Hematopoietic multipotent progenitor cell treated with erythropoietin and hydrocortisone succinate and interleukin-3 and kit ligand, for 6 days (in vitro differentiated cells): ENCODE measurements around the gene PLEKHH1.

Experiments
- DNase-seq: peaks from one replicate; pipeline ENCODE4 v3.0.0-alpha.2; 2015

PLEKHH1 gene

DNA sequence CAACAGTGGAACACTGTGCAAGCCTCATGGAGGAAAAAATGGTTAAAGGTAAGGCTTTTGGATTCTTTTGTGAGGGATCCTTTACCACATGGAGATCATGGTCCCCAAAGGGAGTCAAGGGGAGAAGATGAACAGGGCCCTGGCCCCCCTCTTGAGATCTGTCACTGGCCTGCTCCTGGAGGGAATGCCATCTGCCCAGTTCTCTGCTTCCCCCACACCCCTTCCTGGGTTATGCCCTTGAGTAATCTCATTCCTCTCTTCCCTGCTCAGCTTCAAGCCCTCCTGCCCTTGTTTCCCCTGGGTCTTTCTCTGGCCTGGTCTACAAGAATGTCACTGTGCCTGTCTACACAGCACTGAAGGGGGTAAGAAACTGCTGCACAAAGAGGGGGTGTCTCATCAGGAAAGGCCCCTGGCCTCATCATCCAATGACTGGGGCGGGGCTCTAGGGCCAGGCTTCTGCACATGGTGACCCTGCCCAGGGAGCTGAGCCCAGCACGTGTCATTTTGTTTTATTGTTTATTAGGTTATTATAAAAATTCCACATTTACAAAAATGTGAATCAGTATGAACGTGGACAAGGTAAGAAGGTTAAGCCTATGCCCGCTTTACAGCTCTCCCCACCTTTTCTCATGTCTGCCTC is 36.7 kb downstream of the PLEKHH1 start:
- DNase-seq, result no peak

DNA sequence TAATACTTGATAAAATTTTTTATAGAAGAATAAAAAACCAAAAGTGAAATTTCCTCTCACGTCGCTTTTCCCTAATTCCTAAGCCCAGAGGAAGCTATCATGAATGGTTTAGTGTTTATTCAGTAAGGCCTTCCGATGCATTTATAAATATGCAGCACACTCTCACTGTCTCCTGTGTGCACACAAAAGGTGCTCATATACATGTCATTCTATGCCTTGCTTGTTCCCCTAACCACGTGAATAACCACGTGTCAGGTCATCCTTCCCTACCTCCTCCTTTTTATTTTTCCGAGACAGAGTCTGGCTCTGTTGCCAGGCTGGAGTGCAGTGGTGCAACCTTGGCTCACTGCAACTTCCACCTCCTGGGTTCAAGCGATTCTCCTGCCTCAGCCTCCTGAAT is 37.4 kb downstream of the PLEKHH1 start:
- DNase-seq, result no peak

- DNase-seq, result peak; percentile 84
These were observed 38.3 kb downstream of the PLEKHH1 start for GRCh38 chr14:67571275-67571990.

DNA sequence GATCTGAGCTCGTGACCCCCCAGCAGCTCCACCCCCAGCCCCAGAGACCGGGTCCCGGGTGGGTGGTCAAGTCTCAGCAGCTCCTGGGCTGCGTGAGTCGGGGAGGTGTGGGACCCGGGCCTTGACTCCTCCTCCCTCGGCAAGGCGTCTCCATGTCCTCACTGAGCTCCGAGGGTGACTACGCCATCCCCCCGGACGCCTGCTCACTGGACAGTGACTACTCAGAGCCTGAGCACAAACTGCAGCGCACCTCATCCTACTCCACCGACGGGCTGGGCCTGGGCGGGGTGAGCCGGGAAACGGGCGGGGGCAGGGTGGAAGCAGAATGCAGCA is 38.9 kb downstream of the PLEKHH1 start:
- no peak for DNase-seq

- no peak for DNase-seq
These were observed 39.5 kb downstream of the PLEKHH1 start for GRCh38 chr14:67572608-67573007.

GRCh38 chr14:67573228-67574010 is 40.3 kb downstream of the PLEKHH1 start:
- no peak for DNase-seq

- no peak for DNase-seq
These were observed 41.1 kb downstream of the PLEKHH1 start for GRCh38 chr14:67574156-67574555.

DNA sequence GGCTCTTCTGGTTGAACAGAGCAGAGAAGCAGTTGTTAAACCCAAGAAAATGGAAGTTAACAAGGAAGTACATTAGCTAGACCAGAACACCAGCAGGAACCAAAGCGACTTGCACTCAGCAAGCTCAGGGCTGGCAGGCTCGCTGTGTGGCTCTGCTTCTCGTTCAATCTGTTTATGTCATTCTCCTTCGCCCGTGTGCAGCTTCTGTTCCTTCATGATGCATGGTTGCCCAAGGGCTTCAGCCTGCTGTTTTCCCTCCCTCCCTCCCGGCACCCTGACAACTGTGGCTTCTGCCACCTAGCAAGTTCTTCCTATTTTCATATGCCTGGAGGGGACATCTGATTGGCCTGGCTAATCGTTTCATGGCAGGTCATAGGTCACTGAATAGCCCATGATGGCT is 41.7 kb downstream of the PLEKHH1 start:
- DNase-seq, result no peak

DNA sequence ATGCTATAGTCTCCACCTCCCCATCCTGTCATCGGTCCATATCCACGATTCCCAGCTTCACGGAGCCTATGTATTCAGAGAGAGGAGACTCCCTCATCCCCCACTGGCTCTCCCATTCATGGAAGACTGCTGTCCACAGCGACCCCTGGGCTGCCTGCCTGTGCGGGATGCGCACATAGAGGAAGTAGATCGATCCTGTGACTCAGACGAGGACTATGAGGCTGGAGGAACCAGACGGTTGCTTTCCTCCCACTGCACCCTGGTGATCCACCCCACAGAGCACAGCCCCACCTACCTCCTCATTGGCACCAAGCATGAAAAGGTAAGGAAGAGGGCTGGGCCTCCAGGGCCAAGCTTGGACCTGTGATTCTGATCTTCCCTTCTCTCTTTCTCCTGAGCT is 42.6 kb downstream of the PLEKHH1 start:
- no peak for DNase-seq

DNA sequence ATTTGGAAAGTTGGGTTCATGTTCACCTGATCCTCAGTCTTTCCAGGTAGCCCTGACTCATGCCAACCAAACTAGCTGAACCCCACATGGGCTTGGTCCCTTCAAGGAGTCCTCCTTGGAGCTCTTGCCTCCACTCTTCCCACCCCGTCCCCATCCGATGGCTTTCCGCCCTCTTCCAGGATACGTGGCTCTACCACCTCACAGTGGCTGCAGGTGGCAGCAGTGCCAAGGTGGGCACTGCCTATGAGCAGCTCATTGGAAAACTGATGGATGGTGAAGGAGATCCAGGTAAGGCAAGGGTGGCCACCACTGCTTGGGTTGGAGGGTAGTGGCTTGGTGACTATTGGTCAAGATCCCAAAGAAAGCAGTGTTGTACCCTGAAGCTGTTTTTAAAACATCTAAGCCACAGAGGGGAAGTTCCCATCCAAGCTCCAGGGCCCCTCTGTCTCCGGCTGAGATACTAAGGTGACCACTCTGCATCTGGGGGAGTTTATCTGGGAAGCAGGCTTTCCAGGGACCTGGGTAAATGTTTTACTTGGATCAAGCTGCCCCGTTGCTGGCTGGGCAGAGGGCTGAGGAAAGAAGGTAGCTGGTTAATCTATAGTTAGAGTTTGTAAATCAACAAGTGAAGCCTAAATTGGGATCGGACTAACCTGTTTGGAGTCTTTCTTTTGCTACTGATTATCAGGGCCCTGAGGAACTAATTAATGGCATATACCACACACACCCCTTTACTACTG is 43.3 kb downstream of the PLEKHH1 start:
- no peak for DNase-seq

- DNase-seq, result no peak
These were observed 44.2 kb downstream of the PLEKHH1 start for GRCh38 chr14:67577181-67577808.

DNA sequence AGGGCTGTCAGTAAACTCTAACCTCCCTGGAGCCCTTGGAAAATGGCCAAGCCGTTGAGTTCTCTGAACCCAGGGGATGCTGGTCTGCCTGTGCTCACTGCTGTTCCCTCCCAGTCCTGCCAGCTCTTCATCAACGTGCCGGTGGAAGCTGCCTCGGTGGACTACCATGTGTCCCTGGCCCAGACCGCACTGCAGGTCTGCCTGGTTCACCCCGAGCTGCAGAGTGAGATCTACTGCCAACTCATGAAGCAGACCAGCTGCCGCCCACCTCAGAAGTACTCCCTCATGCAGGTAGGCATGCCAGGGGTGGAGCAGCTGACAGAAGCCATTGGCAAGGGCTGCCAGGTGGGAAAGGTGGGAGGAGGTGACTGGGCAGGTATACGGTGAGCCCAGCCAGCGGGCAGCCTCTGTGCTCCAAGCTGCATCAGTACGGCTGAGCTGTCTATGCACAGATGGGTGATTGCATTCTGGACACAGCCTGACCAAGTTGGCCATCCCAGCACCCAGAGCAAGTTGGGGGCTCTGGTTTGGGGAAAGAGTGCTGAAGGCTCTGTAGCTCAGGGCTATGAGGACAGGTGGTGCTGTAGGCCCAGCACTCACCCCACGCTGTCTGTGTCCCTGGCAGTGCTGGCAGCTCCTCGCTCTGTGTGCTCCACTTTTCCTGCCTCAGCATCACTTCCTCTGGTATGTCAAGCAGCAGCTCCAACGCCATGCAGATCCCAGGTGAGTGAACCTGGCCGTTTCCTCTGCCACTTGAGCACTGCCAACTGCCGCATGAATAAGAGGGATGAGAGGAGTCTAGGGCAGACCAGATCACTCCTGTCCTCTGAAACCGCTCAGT is 45.0 kb downstream of the PLEKHH1 start:
- no peak for DNase-seq

DNA sequence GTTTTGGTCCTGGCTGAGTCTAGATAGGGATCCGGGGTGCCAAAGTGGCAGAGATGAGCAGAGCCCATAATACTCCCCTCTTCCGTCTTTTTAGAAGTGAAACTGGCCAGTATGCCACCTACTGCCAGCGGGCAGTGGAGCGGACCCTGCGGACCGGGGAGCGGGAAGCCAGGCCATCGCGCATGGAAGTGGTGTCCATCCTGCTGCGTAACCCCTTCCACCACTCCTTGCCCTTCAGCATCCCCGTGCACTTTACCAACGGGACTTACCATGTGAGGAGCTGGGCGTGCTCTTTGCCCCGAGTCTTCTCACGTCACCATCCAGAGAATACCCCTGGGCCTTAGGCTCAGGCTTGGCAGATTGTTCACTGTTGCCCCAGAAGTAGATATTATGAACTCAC is 46.0 kb downstream of the PLEKHH1 start:
- no peak for DNase-seq

DNA sequence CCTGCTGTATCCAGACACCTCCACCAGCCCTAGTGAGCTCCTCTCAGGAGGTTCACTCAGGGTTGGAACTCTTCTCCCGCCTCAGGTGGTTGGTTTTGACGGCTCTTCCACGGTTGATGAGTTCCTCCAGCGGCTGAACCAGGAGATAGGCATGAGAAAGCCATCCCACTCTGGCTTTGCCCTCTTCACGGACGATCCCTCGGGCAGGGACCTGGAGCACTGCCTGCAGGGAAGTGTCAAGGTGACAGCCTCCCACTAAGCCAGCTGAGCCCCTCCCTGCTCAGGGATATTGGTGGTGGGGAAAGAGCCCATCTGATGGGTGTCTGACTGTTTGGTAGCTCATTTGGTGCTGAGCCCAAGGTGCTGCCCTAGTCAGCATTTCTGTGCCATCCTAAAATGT is 46.5 kb downstream of the PLEKHH1 start:
- no peak for DNase-seq

DNA sequence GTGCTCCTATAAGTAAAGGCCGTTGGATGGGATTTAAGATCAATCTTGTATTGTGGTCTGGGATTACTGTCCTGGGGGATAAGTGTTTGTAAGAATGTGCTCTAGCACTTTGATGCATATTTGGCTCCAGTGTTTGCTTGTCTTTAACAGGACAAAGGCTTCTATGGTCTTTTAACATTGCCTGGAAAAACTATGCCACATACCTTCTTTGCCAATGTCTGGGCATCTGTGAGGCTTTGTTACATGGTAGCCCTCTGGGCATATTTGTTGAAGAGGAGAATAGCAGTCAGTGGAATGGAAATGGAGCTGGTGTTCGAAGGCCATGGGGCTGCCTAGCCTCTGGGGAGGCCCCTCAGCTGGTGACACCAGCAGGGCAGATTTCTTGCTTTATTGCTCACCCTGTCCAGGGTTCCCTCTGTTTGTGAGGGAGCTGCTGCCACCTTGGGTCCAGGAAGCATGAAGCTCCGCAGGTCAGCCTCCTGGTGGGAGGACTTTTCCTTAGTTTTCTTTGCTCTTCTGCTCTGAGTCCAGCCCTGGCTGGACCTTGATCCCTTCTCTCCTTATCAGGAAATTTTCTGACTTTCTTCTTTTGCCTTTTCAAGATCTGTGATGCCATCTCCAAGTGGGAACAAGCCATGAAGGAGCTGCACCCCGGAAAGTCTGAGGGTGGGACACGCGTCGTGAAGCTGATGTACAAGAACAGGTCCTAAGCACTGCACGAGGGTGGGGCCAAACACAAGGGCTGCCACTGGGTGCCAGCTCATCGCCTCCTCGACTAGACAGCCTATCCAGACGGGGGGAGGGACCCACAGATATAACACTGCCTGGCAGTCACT is 47.5 kb downstream of the PLEKHH1 start:
- DNase-seq, result no peak

GRCh38 chr14:67581643-67582042 is 48.6 kb downstream of the PLEKHH1 start:
- DNase-seq, result no peak

DNA sequence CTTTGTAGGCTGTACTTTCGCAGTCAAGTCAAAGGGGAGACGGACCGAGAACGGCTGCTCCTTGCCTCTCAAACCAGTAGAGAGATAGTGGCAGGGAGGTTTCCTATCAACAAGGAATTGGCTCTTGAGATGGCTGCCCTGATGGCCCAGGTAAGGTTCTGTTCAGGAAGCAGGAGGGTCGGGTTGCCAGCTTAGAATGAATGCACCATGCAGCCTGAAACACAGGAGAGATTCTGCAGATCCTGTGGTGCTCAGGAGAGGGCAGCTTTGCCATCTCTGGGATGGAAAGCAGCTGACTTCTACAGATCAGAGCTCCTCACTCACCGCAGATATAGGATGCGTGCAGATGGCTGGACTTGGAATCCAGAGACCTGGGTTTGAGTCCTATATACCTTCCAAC is 49.0 kb downstream of the PLEKHH1 start:
- no peak for DNase-seq

DNA sequence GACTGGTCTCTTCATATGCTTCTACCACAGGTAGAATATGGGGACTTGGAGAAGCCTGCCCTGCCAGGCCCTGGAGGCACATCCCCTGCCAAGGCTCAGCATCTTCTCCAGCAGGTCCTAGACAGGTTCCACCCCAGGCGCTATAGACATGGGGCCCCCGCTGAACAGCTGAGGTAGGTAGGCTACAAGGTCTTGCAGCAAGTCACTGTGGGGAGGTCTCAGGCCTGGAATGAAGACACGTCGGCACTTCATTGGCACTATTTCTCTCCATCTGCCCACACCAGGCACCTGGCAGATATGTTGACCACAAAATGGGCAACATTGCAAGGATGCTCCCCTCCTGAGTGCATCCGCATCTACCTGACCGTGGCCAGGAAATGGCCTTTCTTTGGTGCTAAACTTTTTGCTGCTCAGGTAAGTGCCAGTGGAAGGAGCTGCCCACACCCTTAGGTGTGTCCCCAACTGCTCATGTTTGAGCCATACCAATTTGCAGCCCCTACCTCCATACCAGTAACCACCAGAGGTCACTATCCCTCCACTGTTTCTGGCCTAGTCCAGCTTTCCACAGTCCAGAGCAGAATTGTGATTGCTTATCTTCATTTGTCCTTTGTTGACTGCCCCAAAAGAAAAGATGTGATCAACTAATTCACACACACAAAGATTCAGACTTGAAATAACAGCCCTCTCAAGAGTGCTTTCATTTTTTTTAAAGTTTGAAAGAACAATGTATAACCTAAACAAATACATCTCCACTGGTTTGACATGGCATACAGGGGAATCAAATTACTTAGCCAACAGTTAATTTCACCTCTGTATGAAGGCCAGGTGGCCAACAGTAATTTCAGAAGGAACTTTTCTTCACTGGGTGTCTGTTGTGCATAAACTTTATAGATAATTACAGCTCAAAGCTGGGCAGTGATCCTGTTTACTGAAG is 50.9 kb downstream of the PLEKHH1 start:
- DNase-seq, result peak; percentile 82

- no peak for DNase-seq
These were observed 51.9 kb downstream of the PLEKHH1 start for GRCh38 chr14:67584978-67585377.

- no peak for DNase-seq
These were observed 53.3 kb downstream of the PLEKHH1 start for GRCh38 chr14:67586369-67586768.
